GM19025 (cell line): Measurements from ENCODE around the gene GOLT1B.

Experiments used
- ATAC-seq: cut with Tn5 transposase; IDR thresholded peaks from one replicate; pipeline ENCODE4 v1.9.1; 2021; ENCODE audit warnings: mild to moderate bottlenecking, low read depth, moderate library complexity; ENCODE audit not compliant: unreplicated experiment

GOLT1B gene

DNA sequence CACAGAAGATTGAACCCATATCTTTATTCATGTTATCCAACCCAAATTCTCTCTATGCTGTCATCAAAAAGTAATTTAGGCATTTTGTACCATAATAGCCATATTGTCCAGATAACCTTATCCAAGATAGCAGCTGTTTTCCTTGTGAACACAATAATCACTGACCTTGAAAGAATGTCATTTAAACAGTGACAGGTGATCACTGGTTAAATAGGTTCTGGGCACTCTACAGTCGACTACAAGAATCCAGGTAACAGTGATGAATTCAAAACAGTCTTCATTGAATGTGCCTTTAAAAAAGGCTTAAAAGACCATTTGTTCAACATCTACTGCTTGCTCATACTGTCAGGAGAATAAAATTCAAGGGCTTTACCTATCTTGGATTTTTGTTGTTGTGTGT lies 20.0 kb downstream of the GOLT1B start:
- no peak for ATAC-seq

DNA sequence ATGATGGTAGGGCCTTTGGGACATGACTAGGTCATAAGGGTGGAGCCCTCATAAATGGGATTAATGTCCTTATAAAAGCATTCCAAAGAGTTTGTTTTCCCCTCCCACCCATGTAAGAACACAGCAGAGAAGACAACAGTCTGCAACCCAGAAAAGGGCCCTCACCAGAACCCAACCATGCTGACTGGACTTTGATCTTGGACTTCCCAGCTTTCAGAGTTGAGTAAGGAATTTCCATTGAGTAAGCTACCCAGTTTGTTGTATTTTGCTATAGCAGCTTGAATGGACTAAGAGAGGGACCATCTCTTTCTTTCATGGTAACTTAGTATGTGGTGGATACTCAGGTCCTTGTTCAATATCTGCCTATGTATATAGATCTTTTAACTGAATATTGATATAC lies 21.6 kb downstream of the GOLT1B start:
- ATAC-seq, result no peak

DNA sequence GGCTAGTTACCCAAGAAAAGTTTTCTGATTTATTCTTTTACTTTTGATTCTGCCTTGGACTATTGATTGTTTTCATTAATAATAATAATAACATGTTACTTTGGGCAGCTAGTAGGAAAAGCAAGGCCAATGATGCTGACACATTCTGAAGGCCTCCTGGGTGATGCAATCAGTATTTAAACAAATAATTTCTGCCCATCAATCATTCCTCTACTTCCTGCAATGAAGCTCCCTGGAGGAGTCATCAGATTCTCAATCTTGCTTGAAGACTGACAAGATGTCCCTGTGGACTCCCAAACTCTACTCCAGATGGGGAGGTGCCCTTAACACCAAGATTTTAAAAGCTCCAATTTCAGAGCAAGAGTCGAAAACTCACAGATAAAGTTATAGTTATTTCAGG lies 24.5 kb downstream of the GOLT1B start, which contains the start of gene SPX:
Gene SPX (plus strand): TSS at position 244 of the 400 bp plus-strand sequence. CDS start 177 bp downstream, outside the sequence.
- ATAC-seq, result no peak

DNA sequence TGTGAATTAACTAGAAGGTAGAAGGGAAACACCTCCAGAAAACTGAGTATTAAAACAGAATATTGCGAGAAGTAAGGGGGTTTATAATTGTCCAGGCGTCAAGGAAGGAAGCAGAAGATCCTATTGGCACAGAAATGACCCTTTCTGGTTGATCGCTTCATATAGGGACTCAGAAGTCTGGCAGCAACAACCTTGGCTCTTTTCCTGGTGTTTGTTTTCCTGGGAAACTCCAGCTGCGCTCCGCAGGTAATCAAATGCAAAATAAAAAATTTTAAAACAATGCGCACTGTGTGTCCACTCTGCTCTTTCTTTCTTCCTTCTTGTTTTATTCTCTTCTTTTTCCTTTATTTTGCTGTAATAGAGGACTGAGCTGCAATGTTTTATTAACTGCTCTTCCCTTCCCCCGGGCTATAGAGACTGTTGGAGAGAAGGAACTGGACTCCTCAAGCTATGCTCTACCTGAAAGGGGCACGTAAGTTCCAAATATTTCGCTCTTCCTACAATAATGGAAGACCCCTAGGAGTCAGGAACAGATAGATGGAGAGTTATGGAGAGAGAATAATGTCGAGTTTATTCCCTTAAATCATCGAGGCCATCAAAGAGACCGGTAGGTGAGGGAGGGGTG lies 25.2 kb downstream of the GOLT1B start:
- no peak for ATAC-seq

DNA sequence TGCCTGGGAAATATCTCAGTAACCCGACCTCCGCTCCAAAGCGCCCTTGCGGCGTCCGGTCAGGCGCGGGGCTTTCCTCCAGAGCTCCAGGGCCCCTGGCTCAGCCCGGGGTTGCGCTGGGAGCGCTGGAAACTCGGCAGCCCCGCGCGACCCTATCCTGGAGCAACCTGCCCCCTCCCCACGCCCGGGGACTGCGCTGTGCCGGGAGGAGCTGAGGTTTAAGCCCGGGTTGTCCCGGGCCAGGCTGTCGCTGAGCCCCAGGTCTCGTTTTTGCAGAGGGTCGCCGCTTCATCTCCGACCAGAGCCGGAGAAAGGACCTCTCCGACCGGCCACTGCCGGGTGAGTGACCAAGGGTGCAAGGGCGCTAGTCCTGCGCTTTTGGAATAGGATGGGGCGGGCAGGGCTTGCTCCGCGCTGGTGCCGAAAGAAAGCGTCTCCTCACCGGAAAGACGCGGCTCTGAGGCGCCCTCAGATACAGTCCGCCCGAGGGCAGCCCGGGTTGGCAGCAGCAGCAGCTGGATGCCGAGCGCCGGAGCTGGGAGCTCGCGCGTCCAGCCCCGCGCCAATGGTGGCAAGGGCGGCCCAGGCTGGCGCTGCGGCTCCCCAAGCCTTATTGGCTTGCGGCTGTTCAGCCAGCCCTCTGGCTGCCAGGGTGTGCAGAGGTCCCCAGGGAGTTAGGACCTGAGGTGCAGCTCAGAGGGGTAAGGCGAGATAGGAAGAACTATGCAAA lies 26.0 kb downstream of the GOLT1B start:
- peak; percentile 97 for ATAC-seq

DNA sequence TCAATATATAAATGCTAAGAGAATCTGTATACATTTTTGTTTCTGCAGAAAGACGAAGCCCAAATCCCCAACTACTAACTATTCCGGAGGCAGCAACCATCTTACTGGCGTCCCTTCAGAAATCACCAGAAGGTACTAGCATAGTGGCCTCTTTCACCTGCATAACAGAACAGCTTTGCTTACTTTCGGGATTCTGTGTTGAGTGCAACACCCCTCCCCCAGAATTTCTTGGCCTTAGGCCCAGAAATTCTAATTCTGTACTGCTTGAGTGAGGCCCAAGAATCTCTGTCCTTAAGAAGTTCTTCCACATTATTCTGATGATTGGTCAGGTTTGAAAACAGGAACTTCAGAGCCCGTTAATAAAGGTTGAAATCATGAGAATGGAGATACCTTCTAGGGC lies 27.4 kb downstream of the GOLT1B start:
- ATAC-seq, result no peak

DNA sequence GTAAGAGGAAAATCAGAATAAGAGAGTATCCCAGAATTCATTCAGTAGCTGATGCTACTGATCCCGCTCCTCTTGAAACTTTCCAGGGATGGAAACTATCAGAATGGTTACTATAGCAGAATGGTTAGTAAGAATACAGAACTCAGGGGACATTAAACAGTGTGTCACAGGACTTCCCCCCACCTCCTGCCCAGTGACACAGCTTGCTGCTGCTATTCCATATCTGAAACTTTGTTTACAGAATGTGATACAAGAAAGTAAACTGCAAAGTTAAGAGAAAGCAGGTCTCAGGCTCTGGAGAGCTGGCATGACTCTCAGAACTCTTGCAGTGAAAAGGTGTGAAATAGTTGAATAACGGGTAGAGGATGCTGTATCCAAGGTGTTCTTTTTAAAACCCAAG lies 27.9 kb downstream of the GOLT1B start:
- ATAC-seq, result no peak

DNA sequence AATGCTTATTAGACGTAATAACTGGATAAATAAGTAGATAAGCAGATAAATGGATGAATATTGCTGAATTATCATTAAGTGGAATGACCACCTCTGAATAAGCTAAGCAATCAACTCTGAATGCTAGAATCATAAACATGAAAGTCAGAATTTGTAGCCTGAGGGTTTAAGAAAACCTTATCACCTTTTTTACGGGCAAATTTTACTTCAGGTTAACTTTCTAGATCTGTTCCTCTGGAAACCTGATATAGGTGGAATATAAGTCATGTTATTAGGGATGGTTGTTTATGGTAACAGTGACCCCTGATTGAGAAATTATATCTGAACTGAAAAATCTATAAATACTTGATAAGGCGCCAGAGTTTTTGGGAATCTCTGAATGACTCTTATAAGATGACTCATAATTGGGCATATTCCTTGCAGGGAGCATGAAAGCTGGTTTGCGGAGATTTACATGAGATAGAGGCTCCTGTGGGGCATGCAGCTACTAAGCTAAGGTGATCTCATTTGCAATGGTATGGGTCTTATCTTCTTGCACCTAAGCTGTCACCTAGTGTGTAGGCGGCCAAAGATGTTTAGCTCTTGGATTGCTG lies 36.6 kb downstream of the GOLT1B start:
- no peak for ATAC-seq

DNA sequence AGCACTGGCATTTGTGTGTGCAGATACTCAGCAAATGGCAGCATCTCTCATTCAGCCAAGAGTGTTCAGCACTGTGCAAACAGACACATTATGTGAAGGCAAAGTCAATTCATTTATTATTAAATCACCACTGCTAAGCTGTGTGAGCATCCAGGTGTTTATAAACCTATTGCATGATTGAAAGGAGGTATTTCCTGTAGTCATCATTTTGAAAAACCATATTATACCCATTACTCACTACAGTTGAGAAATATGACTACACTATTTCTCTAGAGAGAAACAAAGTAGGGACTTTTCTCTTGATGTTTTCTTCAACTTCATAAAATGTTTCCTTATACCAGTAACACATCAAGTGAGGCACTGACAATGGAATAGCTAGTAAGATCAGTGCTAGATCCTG lies 38.2 kb downstream of the GOLT1B start:
- no peak for ATAC-seq

DNA sequence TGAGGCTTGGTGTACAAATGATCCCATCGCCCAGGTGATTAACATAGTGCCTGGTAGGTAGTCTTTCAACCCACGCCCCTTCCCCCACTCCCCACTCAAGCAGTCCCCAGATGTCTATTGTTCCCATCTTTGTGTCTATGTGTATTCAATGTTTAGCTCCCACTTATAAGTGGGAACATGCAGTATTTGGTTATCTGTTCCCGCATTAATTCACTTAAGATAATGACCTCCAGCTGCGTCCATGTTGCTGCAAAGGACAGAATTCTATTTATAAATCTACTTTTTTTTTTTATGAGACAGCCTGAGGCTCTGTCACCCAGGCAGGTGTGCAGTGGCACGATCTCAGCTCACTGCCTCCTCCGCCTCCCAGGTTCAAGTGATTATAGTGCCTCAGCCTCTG lies 40.2 kb downstream of the GOLT1B start:
- ATAC-seq, result no peak

DNA sequence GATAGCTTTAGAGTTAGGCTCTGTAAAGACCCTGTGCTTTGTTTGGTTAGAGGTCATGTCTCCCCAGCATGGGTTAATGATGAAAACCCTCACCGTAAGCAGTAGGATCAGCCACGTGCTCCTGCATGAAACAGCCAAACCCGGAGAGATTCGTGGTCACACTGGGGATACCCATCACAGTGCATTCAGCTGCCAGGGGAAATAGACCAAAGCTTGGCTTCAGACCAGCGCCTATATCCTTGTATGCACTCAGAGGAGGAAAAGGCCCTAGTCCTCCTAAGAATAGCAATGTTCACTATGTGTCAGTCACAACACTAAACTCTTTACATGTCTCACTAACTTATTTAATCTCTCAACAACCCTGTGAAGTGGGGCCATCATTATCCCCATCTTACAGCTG lies 40.8 kb downstream of the GOLT1B start:
- no peak for ATAC-seq

DNA sequence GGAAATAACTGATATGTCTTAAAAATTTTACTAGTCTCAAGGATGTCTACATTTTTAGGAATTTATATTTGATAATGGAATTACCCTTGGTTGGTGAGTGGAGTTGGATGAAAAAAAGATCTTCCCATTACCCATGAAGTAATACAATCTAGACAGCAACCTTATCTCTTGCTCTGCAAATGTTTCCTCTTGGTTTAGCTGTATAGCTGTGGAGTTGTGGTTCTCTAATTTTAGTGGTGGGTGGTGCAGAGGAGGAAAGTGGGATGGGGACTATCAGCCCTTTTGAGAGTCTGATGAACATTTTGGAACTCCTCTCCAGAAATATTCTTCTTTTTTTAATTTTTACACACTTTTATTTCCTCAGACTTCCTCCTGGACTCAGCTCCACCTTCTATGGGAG lies 41.6 kb downstream of the GOLT1B start:
- no peak for ATAC-seq

DNA sequence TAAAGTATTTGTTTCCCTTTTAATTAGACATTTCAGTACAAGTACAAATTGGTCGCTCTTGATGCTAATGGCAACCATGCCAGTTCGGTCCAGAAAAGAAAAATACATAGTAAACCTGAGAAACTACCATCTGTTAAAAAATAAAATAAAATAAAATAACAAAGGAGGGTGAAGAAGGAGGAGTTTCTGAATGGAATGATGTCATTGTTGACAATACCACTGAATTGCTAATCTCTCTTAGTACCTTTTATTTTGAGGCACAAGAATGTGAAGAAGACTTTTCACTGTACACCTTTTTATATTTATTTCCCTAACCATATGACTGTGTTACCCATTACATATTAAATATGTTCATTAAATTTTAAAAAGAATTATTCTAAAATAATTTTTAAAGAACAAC lies 44.0 kb downstream of the GOLT1B start:
- ATAC-seq, result no peak

DNA sequence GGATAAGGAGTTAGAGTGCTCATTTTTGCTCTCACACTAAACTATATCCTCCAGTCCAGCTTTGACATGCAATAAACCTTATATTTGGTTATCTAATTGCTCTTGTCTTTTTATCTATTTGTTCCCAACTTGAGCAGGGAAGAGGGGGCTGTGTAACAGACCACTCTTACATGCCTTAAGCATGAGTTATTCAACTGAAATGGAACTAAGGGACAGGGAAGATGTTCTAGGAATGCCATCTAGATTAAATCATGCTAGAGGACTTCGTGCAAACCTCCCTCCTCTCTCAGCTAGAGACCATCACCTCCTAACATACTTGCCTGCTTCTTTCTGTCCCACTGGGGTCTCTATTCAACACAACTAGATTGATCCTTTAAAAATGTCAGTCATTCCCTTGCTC lies 45.1 kb downstream of the GOLT1B start:
- no peak for ATAC-seq

DNA sequence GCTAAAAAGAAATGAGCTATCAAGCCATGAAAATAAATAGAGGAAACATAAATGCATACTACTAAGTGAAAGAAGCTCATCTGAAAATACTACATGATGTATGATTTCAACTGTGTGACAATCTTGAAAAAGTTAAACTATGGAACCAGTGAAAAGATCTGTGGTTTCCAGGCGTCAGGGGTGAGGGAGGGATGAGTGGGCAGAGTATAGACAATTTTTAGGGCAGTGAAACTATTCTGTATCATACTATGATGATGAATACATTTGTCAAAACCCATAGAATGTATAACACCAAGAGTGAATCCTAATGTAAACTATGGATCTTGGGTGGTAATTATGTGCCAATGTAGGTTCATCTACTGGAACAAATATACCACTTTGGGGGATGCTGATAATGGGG lies 45.8 kb downstream of the GOLT1B start:
- no peak for ATAC-seq

DNA sequence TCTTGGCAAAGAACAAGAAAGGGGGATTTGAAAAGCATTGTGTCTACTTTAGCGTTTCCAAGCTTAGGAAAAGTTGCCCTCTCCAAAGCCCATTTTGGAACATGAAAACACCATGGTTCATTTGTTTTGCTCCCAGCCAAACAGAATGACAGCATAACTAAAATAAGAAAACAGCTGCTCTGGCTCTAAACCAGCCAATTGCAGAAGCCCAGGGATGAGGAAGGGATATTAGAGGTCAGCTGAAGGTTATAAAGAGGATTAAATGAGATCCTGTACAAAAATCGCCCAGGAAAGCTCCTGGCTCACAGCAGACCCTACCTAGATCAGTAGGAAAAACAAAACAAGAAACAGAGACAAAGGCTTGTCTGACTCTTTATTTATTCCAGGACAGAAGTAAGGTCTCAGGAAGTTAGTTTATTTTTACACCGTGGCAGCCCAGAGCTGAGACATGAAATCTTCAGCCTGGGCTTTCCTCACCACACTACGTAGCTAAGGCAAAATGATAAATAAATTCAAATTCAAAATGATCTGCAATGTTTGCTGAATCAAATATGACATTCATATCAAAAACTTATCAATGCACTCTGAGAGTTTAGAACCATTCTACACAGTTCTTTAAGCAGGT lies 50.4 kb downstream of the GOLT1B start:
- no peak for ATAC-seq

DNA sequence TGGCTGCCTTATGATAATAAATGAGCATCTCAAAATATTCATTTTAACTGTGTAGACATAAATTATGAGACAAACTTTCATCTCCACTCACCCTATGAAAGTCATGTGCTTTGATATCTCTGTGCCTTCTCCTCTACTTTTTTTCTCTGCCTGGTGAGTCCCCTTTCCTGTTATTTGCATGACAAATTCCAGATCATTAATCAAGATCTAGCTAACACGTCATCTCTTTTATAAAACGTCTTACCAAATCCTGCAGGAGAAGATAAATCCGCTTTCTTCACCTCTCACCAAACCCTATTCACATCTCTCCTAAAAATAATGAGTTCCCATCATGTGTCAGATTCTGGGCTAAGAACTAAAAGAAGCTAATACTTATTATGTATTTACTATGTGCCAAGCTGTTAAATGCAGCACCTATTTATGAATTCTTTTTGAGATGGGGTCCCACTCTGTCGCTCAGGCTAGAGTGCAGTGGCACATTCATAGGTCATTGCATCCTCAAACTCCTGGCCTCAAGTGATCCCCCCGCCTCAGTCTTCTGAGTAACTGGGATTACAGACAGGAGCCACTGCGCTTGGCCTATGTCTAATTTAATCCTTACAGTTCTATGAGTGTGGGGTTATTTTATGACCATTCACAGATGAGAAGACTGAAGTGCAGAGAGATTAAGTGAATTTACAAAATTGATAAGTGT lies 51.2 kb downstream of the GOLT1B start:
- ATAC-seq, result no peak

DNA sequence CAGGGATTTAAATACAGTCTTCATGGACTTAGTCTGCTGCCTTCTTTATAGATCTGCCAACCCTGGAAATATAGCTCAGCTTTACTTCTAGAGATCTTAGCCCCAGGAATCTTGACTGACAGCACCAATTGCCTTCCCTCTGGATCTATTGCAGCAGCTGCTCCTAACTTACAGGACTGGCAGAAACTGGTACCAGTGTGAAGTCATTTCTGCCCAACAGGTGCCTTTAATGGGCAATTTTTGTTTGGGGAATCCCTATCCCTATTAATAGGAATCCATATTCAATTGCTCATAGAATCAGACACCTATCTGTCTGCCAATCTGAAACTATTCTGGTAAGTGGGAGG lies 51.7 kb downstream of the GOLT1B start:
- ATAC-seq, result no peak

DNA sequence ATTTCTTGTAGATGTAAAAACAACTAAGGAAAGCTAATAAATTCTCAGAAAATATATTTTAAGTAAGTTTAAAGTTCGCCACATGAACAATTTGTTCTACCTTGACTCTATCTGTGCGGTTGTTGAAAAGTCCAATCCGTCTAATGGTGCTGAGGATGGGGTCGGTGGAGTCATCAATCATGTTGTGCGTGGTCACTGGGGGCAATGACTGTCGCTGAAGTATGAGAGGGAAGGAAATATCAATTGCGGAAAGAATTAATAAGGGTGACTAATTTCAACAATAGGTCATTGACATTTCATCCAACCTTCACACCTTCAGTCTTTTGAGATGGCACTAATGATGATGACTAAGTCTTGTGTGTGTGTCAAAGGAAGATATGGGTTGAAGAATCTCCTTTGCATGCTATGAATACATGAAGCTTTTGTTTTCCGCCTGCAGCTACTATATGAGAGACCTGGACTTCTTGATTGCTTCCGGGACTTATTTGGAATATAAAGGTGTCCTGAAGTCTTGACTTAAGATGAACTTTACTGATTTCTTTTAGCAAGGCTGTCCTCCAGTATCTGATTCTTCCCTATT lies 56.6 kb downstream of the GOLT1B start:
- ATAC-seq, result no peak

DNA sequence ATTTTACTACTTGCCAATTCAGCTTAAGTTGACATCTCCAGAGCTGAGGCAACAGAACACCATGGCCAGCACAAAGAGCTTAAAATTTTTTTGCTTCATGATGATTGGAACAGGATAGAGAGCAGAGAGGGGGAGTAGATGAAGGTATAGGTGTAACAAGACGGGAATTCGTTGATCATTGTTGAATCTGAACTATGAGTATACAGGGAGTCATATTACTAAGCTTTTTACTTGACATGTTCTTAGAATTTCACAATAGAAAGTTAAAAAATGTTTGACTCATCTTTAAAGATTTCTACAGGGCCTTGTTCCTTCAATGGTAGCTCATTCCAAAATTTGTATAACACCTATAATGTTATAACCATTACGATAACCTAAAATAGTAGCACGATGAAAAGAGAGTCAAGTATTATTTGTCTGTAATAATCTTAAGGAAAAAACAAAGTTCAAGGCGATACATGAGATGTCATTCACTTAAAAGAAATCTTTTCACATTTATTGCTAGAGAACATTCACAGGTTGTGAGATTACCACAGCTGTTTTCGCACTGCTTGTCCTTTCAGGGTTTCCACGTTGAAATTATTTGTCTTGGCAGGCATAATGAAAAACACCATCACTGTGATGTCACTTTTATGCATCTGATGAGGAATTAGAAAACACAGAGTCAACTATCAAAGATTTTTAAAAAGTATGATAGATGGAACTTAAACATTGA lies 58.4 kb downstream of the GOLT1B start:
- no peak for ATAC-seq
